GM03348 (cell line): ENCODE measurements around the gene UBE2Q1.
A peak's percentile ranks its signal among the peaks of the same experiment; 100 is the strongest.

ENCODE experiments used
- DNase-seq: peaks from one replicate; pipeline ENCODE4 v3.0.0; 2012; ENCODE audit warnings: low spot score

UBE2Q1 gene

DNA sequence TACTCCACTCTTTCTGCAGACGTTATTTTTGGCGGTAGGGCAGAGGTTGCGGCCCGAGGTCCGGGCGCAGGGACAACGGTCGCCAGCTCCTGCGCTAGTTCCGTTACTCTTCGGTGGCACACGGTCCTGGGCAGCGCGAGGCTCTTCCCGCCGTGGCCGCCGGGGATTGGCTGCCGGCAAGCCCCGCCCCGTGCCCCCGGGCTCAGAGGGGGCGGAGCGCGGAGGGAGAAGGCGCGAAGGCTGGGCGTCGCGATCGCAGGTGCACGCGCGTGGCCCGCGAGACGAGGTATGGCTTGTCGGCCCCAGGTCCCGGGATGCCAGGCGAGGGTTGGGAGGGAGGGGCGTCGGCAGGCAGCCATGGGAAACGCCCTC is 55.7 kb downstream of the UBE2Q1 start:
- no peak for DNase-seq

GRCh38 chr1:154502066-154502743 is 56.3 kb downstream of the UBE2Q1 start, which contains the start of the genes SHE and TDRD10:
TSS of gene SHE (minus strand) at chr1:154502412. CDS start at chr1:154502026, 386 bp downstream.
TSS of gene TDRD10 (plus strand) at chr1:154502219. CDS start at chr1:154506904, 4,685 bp downstream.
- DNase-seq, result peak; percentile 8

GRCh38 chr1:154501423-154502065 is 56.9 kb downstream of the UBE2Q1 start:
- peak; percentile 41 for DNase-seq

DNA sequence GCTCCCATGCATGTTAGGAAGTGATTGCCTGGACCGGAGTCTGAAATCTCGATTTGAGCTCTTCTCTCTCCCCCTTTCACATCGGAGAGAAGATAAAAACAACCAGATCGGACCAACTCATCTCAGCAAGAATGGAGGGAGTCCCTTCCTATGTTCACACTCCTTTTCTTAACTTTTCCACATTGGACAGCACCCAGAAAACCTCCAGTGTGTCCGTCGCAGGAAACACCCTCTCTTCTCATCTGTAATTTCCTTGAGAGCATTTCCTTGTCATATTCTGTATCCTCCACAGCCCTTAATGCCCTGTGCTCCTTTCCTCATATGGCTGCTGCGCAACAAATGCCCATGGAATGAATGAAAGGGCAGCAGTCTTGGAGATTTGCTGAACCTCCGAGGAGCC is 57.9 kb downstream of the UBE2Q1 start:
- DNase-seq, result no peak

- no peak for DNase-seq
Measured at GRCh38 chr1:154499446-154499845, 59.0 kb downstream of the UBE2Q1 start.
